HG02970 (cell line): ENCODE data around the gene TMEM131L.
"Not testable (repeated sequence)": the region's sequence is repeated elsewhere in the genome, so short reads cannot be mapped to it uniquely, and the experiment has no call there.

Experiments used
- ATAC-seq: cut with Tn5 transposase; IDR thresholded peaks from one replicate; pipeline ENCODE4 v1.9.1; 2021; ENCODE audit warnings: mild to moderate bottlenecking, moderate library complexity, moderate number of reproducible peaks; ENCODE audit not compliant: unreplicated experiment, low FRiP score

TMEM131L gene

DNA sequence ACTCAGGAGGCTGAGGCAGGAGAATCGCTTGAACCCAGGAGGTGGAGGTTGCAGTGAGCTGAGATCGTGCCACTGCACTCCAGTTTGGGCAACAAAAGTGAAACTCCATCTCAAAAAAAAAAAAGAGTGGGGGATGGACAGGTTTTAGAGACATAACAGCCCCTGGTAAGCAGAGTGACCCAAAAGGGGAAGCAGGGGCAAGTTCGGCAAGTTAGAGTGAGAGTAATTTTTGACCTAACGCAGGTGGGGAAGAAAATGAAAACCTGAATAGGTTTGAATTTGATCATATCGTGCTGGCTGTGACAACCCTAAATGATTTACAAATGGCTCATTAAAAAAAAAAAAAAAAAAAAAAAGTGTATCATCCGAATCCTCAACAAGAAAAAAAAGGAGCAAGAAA is 25.7 kb upstream of the TMEM131L start:
- ATAC-seq = no peak

DNA sequence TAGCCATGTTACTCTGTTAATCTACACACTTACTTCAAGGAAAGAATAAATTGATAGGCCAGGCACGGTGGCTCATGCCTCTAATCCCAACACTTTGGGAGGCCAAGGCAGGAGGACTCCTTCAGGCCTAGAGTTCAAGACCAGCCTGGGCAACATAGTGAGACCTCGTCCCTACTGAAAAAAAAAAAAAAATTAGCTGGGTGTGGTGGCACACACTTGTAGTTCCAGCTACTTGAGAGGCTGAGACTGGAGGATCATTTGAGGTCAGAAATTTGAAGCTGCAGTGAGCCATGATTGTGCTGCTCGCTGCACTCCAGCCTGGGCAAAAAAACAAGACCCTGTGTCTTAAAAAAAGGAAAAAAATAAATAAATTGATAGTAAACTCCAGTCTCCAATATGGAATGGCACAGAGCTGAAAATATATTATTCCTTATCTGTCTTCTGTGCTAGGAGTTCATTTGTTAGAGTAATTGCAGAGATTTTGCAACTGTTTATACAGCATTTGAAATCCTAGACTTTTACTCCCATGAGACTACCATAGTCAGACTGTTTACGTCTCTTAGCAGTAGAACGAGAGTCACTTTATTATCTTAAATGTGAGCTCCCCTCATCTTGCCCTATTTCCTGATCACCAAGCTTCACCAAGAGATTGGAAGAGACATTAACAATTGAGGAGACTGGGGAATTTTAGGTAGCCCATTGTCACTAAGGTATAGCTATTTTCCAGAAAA is 18.8 kb upstream of the TMEM131L start:
- no peak for ATAC-seq

DNA sequence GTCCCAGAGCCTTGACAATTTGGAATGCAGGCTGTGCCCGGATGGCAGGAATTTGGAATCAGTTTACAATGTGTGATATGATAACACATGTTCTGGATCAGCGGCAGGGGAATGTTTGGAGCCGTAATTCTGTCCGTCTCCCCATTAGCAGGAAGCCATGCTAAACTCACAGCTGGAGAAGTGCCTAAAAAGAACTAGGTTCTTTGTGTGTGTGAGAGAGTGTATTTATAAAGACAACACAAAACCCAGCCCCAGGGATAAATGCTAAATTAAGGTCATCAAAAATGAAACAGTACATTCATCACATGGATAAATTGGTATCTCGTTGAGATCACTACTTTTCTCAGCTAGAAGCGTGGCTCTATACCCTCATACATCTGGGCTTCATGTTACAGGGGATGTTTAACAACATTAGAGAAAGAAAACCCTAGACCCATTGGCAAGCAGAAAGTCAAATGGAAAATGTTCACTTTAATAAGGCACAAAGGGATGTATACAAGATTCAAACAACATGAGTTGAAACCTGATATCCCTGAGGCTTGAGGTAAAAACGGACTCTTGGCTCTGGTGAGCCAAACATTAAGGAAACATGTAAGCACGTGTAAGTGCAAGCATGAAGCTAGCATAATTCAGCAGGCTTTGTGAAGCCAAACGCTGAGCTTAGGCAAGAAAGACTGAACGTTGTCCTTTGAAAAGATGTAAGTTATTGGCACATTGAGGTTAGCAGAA is 18.0 kb upstream of the TMEM131L start:
- no peak for ATAC-seq

DNA sequence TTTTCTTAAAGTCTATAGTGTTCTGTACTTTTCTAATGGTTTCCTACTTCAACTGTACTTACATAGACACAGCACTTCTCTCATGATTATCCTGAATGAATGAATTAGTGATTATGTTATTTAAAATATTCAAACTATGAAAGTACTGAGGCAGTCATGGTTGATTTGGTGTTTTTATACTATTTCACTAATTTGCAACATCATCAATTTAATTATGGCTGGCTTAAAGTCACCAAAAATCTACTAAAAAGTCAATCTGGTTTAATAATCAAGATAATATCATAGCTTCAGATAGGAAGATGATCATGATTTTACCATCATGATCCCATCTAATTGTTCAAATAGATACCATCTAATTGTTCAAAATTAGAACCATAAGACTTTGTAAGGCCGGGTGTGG is 16.8 kb upstream of the TMEM131L start:
- no peak for ATAC-seq

DNA sequence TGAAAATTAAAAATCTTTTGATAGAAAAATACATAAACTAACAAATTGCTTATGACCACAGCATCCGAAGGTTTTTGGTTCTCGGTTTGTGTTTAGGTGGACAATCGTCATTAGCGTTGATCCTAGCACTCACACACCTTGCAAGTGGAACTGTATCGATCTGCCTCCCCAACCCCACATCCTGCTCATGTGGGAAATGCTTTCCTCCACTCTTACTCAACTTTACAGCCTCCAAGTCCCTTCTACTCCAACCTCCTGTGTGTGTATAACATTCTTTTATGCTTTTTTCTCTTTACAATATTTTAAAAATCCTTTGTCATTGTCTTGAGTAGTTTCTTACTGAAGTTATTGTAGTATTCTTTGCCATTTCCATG is 15.6 kb upstream of the TMEM131L start:
- ATAC-seq = no peak

DNA sequence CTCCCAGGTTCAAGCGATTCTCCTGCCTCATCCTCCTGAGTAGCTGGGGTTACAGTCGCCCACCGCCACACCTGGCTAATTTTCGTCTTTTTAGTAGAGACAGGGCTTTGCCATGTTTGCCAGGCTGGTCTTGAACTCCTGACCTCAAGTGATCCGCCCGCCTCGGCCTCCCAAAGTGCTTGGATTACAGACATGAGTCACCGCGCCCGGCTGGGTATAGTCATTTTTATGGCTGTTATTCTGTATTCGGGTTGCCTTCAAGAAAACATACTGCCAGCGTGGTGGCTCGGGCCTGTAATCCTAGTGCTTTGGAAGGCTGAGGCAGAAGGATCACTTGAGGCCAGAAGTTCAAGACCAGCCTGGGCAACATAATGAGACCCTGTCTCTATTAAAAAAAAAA is 15.0 kb upstream of the TMEM131L start:
- ATAC-seq = not testable (repeated sequence)

DNA sequence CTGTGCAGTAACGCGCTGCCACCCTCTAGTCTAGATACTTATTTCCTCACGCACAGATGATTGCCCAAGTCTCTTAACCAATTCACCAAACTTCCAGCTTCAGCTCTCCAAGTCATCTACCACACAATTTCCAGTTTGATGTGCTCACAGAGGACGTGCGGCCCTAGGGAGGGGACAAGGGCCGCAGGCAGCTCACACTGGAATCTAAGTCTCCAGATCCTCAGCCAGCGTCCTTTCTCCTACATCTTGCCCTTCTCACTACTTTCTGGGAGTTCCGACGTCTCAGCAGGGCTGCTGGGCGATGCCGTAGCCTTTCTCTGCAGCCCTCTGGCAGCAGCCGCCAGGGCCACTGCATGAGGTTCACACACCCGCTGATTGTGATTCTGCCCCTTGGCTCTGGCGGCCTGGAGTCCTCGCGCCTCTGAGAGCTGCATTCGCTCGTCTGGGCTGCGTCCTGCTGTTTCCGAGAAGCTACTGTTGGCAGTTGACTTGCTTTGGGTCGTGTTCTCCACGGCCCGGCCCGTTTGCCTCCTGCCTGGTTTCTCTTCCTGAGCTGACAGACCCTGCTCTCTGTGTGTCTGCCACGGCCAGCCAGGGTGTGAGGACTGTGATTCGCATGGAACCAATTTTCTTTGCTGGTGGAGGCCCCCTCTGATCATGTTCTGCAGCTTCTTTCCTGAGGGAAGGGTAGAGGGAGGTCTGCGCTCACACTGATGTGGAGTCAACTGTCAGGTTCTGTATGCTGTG is 14.1 kb upstream of the TMEM131L start:
- ATAC-seq = no peak

DNA sequence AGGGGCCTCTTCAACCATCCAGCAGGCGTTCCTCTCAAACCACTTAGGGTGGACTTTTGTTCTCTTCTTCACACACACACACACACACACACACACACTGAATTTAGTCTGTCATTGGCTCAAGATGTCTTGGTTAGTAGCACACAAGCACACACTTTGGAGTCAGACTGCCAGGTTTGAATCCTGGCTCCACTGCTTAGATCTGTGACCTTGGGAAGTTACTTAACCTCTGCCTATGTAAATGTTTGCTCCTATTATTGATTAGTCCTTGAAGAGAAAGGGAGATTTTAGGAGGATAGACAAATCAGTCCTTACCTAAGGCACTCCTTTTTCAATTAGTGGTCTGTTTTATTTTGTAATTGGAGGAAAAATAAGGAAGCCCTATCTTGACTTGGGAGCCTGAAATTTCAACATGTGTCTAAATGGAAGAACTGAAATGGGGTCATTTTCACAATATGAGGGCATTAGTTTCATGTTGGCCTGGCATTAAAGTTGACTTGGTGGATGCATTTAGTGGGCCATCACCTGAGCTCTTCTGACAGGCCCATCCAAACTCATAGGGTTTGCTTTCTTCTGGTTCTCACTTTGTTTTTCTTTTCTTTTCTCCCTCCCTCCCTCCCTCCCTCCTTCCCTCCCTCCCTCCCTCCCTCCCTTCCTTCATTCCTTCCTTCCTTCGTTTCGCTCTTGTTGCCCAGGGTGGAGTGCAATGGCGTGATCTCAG is 13.3 kb upstream of the TMEM131L start:
- no peak for ATAC-seq

DNA sequence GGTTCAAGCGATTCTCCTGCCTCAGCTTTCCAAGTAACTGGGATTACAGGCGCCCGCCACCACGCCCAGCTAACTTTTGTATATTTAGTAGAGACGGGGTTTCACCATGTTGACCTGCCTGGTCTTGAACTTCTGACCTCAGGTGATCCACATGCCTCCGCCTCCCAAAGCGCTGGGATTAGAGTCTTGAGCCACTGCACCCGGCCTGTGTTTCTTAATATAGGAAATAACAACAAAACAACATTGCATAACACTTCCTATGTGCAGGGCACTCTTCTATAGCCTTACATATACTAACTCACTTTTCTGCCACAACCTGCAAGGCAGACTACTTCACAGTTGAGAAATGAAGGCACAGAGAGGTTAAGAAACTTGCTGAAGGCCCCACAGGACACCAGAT is 12.8 kb upstream of the TMEM131L start:
- ATAC-seq = no peak

DNA sequence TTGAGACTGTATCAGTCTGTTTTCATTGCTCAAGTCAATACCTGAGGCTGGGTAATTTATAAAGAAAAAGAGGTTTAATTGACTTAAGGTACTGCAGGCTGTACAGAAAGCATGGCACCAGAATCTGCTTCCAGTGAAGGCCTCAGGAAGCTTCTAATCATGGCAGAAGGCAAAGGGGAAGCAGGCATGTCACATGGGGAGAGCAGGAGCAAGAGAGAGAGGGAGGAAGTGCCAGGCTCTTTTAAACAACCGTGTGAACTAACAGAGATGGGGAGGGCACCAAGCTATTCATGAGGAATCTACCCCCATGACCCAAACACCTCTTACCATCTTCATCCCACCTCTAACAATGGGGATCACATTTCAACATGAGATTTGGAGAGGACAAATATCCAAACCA is 7.2 kb upstream of the TMEM131L start:
- no peak for ATAC-seq

DNA sequence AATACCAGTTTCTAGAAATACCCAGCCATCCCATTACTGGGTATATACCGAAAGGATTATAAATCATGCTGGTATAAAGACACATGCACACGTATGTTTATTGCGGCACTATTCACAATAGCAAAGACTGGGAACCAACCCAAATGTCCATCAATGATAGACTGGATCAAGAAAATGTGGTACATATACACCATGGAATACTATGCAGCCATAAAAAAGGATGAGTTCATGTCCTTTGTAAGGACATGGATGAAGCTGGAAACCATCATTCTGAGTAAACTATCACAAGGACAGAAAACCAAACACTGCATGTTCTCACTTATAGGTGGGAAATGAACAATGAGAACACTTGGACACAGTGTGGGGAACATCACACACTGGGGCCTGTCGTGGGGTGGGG is 4.6 kb upstream of the TMEM131L start:
- ATAC-seq = not testable (repeated sequence)

DNA sequence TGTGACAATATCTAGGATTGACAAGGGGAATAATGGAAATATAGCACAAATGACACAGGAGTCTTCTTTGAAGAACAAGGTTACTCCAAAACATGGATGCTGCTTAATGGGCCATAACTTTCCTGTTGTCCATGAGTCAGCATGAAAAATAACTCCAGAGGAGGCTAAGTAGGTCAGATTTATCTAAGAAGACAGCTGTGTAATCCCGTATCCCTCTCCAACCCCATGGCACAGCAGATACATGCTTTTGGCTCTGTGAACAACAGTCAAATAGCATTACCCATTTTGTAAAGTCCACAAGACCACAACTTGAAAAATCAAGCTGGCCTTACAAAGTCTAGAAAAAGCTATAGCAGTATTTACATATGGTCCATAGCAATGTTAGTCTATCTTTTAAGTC is 2.1 kb upstream of the TMEM131L start:
- ATAC-seq = no peak

DNA sequence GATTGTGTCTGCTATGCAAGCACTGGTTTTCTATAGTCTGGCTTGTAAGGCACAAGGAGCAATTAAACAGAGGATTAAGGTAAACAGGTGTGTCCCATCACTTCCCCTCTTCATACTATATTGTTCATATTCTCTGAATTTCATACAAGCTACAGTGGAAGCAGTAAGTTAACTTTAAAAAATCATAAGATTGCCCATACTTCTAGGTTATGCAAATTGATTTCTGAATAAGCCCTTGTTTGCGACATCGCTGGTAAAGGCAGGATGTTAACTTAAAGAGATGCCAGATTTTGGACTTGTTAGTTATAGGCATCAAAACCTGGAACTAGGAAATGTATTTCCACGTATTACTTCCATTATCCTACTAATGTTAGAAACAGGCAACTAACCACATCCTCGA is 1.0 kb upstream of the TMEM131L start:
- no peak for ATAC-seq

DNA sequence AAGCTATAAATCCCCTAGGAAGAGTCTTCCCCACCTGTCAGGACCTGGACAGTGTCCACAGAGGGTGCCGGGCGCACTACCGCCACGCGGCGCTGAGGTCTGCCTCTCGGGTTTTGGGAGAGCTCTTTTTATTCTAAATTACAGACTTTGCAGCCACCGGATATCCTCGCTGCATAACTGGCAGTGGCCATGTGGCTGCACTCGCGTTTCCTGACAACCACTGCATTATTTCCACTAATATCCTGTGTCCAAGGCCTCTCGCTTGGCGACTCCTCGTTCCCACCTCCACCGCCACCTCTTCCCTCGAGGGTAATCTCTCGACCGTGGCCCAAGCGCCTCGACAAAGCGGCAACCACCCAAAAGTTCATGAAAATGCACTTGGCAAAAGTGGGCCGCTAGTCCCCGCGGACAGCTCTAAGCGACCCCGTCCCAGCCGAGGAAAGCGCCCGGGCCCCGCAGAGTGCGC is 512 bp upstream of the TMEM131L start:
- ATAC-seq = no peak

DNA sequence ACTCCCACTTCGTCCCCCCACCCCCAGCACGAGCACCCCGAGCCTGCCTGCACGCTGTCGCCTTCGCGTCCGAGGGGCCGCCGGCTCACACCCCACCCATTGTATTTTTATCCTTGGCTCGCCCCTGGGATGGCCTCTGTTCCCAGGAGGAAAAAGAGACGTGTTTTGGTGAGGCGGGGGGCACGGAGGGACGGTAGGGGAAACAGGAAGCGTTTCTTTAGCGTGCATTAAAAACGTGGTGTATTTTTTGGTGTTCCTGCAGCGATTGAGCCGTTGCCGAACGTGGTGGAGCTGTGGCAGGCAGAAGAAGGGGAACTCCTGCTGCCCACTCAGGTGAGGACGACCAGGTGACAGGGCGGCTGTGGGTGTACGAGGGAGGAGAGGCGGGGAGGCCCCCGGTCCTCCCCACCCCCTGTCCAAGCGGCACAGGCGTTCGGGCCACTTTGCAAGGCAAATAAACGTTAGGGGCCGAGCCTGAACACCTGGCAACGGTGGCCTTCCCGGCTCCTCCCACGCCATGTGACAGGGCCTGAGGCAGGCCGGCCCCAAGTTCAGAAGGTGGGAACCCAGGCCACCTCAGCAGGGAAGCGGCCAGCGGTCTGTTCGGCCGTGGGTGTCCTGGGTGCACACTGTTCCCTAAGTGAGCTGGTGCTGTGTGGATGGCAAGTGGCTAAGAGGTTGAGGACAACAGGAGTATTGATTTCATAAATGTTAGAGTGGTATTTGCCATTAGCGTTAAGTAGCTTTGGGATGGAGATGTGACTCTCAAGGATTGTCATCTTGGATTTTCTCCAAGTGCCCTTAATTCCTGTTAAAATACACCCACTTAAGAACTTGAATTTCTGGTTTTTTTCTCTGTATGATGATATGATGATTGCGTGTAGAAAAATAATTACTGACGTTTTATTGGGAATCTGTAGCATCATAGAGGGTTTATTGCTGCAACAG is 1.1 kb downstream of the TMEM131L start:
- peak; percentile 55 for ATAC-seq

DNA sequence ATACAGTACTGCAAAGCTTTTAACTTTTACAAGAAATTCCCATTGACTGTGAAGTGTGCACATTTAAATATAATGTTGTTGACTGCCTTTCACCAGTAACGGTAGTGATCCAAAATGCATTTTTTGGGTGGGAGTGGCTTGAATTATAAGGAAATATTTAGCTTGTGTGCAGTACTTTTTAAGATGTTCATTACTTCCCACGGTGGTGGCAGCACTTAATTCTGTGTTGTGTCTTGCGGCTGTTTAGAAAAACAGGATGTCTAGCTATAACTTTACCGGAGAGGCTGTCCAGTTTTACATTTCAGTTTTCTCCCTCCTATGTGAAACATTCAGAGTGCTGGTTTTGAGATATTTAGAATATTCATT is 1.7 kb downstream of the TMEM131L start:
- ATAC-seq = no peak

DNA sequence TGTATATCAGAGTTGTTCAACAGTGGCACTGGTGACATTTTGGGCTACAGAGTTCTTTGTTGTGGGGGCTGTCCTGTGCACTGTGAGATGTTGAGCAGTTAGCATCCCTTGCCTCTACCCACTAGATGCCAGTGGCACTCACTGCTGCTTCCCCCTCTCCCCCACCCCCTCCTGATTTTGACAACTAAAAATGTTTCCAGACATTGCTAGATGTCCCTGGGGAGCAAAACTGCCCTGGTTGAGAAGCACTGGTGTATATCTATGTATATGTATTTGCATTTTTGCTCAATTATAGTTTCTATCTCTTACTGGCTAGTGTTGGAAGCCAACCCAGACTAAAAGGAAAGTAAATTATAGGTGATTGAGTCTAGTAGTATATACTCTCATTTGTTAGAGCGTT is 2.4 kb downstream of the TMEM131L start:
- ATAC-seq = no peak

DNA sequence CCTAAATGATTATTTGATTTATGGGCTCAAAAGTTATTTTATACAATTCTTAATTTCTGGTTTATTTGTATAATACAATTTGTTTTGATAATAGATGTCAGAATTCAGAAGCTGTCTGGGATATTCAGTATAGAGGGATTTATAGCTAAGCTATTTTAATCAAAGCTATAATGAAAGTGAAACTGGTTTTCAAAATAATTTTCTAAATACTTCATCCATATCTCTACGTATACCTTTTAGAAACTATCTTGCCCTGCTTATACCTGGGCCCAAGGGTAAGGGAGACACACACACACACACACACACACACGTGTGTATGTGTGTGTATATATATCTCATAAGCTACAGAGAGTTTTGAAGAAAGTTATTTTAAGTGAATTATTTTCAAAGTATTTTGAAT is 2.9 kb downstream of the TMEM131L start:
- no peak for ATAC-seq

DNA sequence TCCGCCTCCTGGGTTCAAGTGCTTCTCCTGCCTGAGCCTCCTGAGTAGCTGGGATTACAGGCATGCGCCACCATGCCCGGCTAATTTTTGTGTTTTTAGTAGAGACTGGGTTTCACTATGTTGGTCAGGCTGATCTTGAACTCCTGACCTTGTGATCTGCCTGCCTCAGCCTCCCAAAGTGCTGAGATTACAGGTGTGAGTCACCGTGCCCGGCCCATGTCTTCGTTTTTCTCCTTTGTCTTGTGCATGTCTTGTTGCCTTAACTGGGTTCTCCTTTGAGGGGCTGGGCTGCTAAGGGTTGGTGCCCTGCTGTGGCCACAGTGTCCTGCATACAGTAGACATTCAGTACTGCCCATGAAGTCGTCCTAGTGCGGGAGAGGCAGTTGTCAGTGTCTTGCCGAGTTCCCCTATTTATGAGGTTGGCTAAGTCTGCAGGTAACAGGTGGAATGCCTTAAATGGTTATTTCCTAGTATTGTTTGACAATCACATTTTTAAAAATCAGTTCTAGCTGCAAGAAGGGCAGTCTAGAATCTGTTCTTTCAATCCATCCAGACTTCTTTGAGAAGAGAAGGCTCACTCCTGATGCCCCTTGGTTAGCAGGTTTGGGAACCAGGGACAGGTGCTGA is 5.0 kb downstream of the TMEM131L start:
- ATAC-seq = not testable (repeated sequence)
